HFFc6 (cell line): ENCODE data around the gene DNER. TPM values are rescaled to one million over a fixed set of nuclear protein-coding genes. Genes with fewer than 3 reads are reported as not detected.
"Not testable (repeated sequence)": the region's sequence is repeated elsewhere in the genome, so short reads cannot be mapped to it uniquely, and the experiment has no call there.

Experiments used
- DNase-seq: peaks from one replicate; pipeline ENCODE4 v3.0.0-alpha.2; 2018
- H3K27ac Mint-ChIP-seq: 2 replicates; pipeline ENCODE4 v1.8.0; 2020; ENCODE audit warnings: mild to moderate bottlenecking, mixed read lengths
- H3K27me3 Mint-ChIP-seq: 2 replicates; pipeline ENCODE4 v1.8.0; 2021; ENCODE audit warnings: mild to moderate bottlenecking, moderate library complexity, mixed read lengths; ENCODE audit not compliant: insufficient read depth
- H3K36me3 Mint-ChIP-seq: 2 replicates; pipeline ENCODE4 v1.8.0; 2021; ENCODE audit warnings: low read depth, mixed read lengths
- H3K4me1 Mint-ChIP-seq: 2 replicates; pipeline ENCODE4 v1.8.0; 2020; ENCODE audit warnings: low read depth, mixed read lengths
- H3K4me3 Mint-ChIP-seq: 2 replicates; pipeline ENCODE4 v1.8.0; 2020; ENCODE audit warnings: mild to moderate bottlenecking, moderate library complexity, mixed read lengths
- H3K9me3 Mint-ChIP-seq: 2 replicates; pipeline ENCODE4 v1.8.0; 2020; ENCODE audit warnings: mild to moderate bottlenecking, mixed read lengths
- CTCF ChIP-seq: fragments of 200-600 bp; sonication (generic); IDR thresholded peaks from 2 replicates; pipeline ENCODE4 v1.5.0; 2021; ENCODE audit warnings: antibody characterized with exemption, mild to moderate bottlenecking
- total RNA-seq, 6 experiments: library from RNA; stranded (reverse); fragmentation: NEBNext Ultra II Directional; extraction: Animal tissue kit (Norgen Biotek cat#: 25700); gene quantifications; 2 replicates in 1 of 6; 3 replicates in 5 of 6; pipeline ENCODE4 v1.2.3, GENCODE V29; 2021

Gene DNER
- total RNA-seq, 6 experiments from 2014 or later, result 0.07 to 3.8 (median 2.7) TPM

DNA sequence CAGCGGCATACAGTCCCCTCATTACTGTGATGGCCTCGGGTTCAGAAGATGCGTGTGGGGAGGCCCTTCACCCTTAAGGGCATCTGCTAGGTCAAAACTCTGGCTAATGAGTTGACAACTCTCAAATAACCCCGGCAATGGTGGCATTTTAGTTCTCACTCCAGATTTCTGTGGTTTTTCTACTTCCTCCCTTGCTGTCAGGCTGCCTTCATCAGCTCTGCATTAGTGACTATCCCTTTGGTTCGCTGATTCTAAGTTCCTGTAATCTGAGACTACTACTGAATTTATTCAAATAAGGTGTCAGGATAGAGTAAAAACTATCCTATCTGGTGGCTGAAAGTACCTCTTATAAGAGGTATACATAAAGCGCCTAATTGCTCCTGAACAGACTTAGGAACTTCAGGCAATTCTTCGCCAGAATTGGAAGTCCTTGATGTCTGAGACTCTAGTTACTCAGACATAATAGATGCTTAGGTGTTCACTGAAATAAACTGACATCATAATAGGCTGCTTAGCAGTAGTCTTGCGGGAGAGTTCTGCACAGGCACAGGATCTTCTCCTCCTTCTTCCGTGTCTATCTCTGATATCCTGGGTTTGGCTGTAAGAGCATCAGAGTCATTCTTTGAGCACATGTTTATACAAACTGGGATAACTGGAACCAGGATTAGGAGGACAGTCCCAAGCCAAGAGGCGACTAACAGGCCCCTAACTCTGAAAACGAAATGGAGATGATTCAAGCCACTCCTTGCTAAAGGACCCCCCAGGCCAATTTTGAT lies 194.5 kb downstream of the DNER start:
- Mint-ChIP-seq H3K4me1 (no peaks in the 10 kb centered on the region; the same call in 1 of the 2 replicates), H3K36me3 (no peaks in the 10 kb centered on the region), H3K9me3 (no peaks in the 10 kb centered on the region), H3K27ac (no peak overlapping the region), H3K4me3 (no peak overlapping the region), H3K27me3 (peaks cover 20% of the 10 kb centered on the region)
- no peak for DNase-seq
- TF ChIP-seq CTCF, result no peak

DNA sequence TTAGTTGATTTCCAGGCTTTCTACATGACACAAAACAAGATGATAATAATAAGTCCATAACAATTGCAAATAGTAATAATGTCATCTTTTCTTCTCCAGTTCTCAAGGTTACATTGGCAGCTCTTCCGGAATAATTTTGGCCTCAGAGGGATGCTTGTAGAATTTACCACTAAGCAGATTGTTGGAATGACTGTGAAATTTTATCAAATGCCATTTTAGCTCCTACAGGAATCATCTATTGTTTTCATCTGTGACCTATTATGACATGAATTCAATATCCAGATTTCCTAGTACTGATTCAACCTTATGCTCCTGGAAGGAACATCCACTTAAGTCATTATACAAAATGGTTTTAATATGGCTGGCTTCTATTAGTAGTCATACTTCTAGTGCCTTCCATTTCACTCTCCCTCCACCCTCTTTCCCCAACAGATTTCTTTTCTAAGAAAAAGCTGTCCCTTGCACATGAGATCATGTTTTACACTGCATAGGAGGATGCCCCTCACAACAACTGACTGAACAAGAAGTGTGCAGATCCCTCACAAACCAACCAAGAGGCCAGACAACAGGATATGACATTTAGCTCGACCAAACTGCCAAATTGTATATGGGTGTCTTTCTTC lies 200.0 kb downstream of the DNER start:
- TF ChIP-seq CTCF, result no peak
- no peak for DNase-seq
- H3K4me1 Mint-ChIP-seq, result no peaks in the 10 kb centered on the region

DNA sequence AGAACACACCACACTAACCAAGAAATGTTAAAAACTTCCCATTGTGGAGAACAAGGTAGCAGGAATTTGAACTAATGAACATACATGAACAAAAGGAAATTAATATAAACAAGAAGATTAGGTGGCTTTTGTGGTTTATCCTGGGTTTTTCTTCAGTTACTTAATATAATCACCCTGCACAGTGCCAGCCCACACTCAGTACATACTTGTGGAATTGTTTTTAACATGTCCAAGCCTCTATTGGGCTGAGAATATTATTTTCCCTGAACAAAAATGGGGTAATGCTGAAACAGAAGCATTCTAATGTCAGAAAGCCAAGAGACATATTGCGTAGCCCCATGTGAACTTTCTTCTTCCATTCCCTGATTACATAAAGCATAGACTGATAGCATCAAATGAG lies 202.8 kb downstream of the DNER start:
- H3K36me3 Mint-ChIP-seq, result no peaks in the 10 kb centered on the region
- no peak overlapping the region for H3K27ac Mint-ChIP-seq
- H3K27me3 Mint-ChIP-seq, result peaks cover 2% of the 10 kb centered on the region; the same call in 1 of the 2 replicates
- no peaks in the 10 kb centered on the region for H3K9me3 Mint-ChIP-seq
- TF ChIP-seq CTCF, result no peak
- no peaks in the 10 kb centered on the region for H3K4me1 Mint-ChIP-seq
- no peak for DNase-seq
- H3K4me3 Mint-ChIP-seq, result no peak overlapping the region

More for the DNA sequence above, 200.0 kb downstream of the DNER start:
- no peak overlapping the region for H3K4me3 Mint-ChIP-seq
- no peaks in the 10 kb centered on the region for H3K9me3 Mint-ChIP-seq
- no peaks in the 10 kb centered on the region for H3K36me3 Mint-ChIP-seq
- H3K27ac Mint-ChIP-seq, result no peak overlapping the region
- peaks cover 2% of the 10 kb centered on the region; the same call in 1 of the 2 replicates for H3K27me3 Mint-ChIP-seq

DNA sequence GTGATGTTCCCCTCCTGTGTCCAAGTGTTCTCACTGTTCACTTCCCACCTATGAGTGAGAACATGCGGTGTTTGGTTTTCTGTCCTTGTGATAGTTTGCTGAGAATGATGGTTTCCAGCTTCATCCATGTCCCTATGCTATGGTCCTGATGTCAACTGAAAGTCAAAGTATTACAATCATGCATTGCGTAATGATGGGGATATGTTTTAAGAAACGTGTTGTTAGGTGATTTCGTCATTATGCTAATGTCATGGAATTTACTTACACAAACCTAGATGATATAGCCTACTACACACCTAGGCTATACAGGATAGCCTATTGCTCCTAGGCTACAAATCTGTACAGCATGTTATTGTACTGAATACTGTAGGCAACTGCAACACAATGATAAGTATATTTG lies 207.7 kb downstream of the DNER start:
- H3K27ac Mint-ChIP-seq, DNase-seq, H3K27me3 Mint-ChIP-seq, H3K4me1 Mint-ChIP-seq, H3K36me3 Mint-ChIP-seq, H3K4me3 Mint-ChIP-seq, H3K9me3 Mint-ChIP-seq: not testable (repeated sequence)

GRCh38 chr2:229501051-229501794 lies 213.1 kb downstream of the DNER start:
- no peak for TF ChIP-seq CTCF
- peaks cover 6% of the 10 kb centered on the region; the same call in 1 of the 2 replicates for H3K27me3 Mint-ChIP-seq
- DNase-seq, result no peak
- H3K9me3 Mint-ChIP-seq, result no peaks in the 10 kb centered on the region; the same call in 1 of the 2 replicates
- H3K36me3 Mint-ChIP-seq, result peaks cover 4% of the 10 kb centered on the region; the same call in 1 of the 2 replicates
- H3K4me1 Mint-ChIP-seq, result peaks cover 25% of the 10 kb centered on the region
- no peak overlapping the region for H3K4me3 Mint-ChIP-seq
- no peak overlapping the region; the same call in 1 of the 2 replicates for H3K27ac Mint-ChIP-seq
